Activated naive CD8-positive, alpha-beta T cell treated with anti-CD3 and anti-CD28 coated beads for 36 hours (primary cell): ENCODE measurements around the gene C6orf132. TPM values are rescaled to one million over a fixed set of nuclear protein-coding genes. Genes with fewer than 3 reads are reported as not detected.

ENCODE experiments used
- DNase-seq: peaks from one replicate; pipeline ENCODE4 v3.0.0; 2021
- H3K27ac Mint-ChIP-seq: one replicate; pipeline ENCODE4 v1.8.0; 2022; ENCODE audit warnings: mild to moderate bottlenecking, moderate library complexity, mixed read lengths
- H3K27me3 Mint-ChIP-seq: one replicate; pipeline ENCODE4 v1.8.0; 2022; ENCODE audit warnings: mild to moderate bottlenecking, mixed read lengths
- H3K36me3 Mint-ChIP-seq: one replicate; pipeline ENCODE4 v1.8.0; 2021; ENCODE audit warnings: mild to moderate bottlenecking, mixed read lengths
- H3K4me1 Mint-ChIP-seq: one replicate; pipeline ENCODE4 v1.8.0; 2021; ENCODE audit warnings: mixed read lengths
- H3K4me3 Mint-ChIP-seq: one replicate; pipeline ENCODE4 v1.8.0; 2022; ENCODE audit warnings: mild to moderate bottlenecking, moderate library complexity, mixed read lengths
- H3K9me3 Mint-ChIP-seq: one replicate; pipeline ENCODE4 v1.8.0; 2022; ENCODE audit warnings: mixed read lengths
- total RNA-seq, 2 experiments: library from RNA; stranded (reverse); gene quantifications; one replicate each; pipeline ENCODE4 v1.2.3, GENCODE V29; 2021

Gene C6orf132
- total RNA-seq, 2 experiments from 2014 or later: 0.18 to 0.19 TPM

GRCh38 chr6:42093582-42094329 is 48.7 kb downstream of the C6orf132 start:
- no peaks in the 10 kb centered on the region for H3K9me3 Mint-ChIP-seq
- no peak overlapping the region for H3K27ac Mint-ChIP-seq
- H3K4me1 Mint-ChIP-seq: peaks cover 5% of the 10 kb centered on the region
- no peak overlapping the region for H3K4me3 Mint-ChIP-seq
- no peak for DNase-seq
- H3K36me3 Mint-ChIP-seq: no peaks in the 10 kb centered on the region
- no peaks in the 10 kb centered on the region for H3K27me3 Mint-ChIP-seq

- Mint-ChIP-seq H3K9me3 (no peaks in the 10 kb centered on the region), H3K27ac (no peak overlapping the region)
These were observed 50.7 kb downstream of the C6orf132 start for GRCh38 chr6:42091718-42092023.

GRCh38 chr6:42090819-42091717 is 51.4 kb downstream of the C6orf132 start:
- no peak for DNase-seq
- Mint-ChIP-seq H3K27me3 (no peaks in the 10 kb centered on the region), H3K4me3 (no peak overlapping the region), H3K36me3 (no peaks in the 10 kb centered on the region), H3K27ac (no peak overlapping the region), H3K9me3 (no peaks in the 10 kb centered on the region), H3K4me1 (no peaks in the 10 kb centered on the region)

More at GRCh38 chr6:42091718-42092023, 50.7 kb downstream of the C6orf132 start:
- no peak for DNase-seq
- Mint-ChIP-seq H3K27me3 (no peaks in the 10 kb centered on the region), H3K4me3 (no peak overlapping the region), H3K36me3 (no peaks in the 10 kb centered on the region), H3K4me1 (no peaks in the 10 kb centered on the region)

GRCh38 chr6:42088101-42088591 is 54.3 kb downstream of the C6orf132 start:
- Mint-ChIP-seq H3K4me3 (no peak overlapping the region), H3K4me1 (no peaks in the 10 kb centered on the region), H3K36me3 (no peaks in the 10 kb centered on the region), H3K27ac (no peak overlapping the region), H3K9me3 (no peaks in the 10 kb centered on the region), H3K27me3 (no peaks in the 10 kb centered on the region)
- no peak for DNase-seq

GRCh38 chr6:42086046-42087035 is 56.1 kb downstream of the C6orf132 start:
- no peak overlapping the region for H3K27ac Mint-ChIP-seq

GRCh38 chr6:42084889-42085288 is 57.5 kb downstream of the C6orf132 start:
- H3K4me1 Mint-ChIP-seq: no peaks in the 10 kb centered on the region
- H3K9me3 Mint-ChIP-seq: no peaks in the 10 kb centered on the region
- no peak overlapping the region for H3K27ac Mint-ChIP-seq

More at GRCh38 chr6:42086046-42087035, 56.1 kb downstream of the C6orf132 start:
- Mint-ChIP-seq H3K4me1 (no peaks in the 10 kb centered on the region), H3K27me3 (no peaks in the 10 kb centered on the region), H3K9me3 (no peaks in the 10 kb centered on the region), H3K36me3 (no peaks in the 10 kb centered on the region), H3K4me3 (no peak overlapping the region)
- DNase-seq: no peak

GRCh38 chr6:42083530-42083929 is 58.9 kb downstream of the C6orf132 start:
- H3K27ac Mint-ChIP-seq: no peak overlapping the region
- H3K4me3 Mint-ChIP-seq: no peak overlapping the region
- no peak for DNase-seq
- H3K9me3 Mint-ChIP-seq: no peaks in the 10 kb centered on the region
- no peaks in the 10 kb centered on the region for H3K27me3 Mint-ChIP-seq
- H3K36me3 Mint-ChIP-seq: peaks cover under 1% of the 10 kb centered on the region
- no peaks in the 10 kb centered on the region for H3K4me1 Mint-ChIP-seq

More at GRCh38 chr6:42084889-42085288, 57.5 kb downstream of the C6orf132 start:
- no peaks in the 10 kb centered on the region for H3K36me3 Mint-ChIP-seq
- H3K27me3 Mint-ChIP-seq: no peaks in the 10 kb centered on the region
- no peak overlapping the region for H3K4me3 Mint-ChIP-seq
- DNase-seq: no peak

- H3K4me1 Mint-ChIP-seq: no peaks in the 10 kb centered on the region
- H3K36me3 Mint-ChIP-seq: peaks cover 11% of the 10 kb centered on the region
- no peak overlapping the region for H3K4me3 Mint-ChIP-seq
- no peaks in the 10 kb centered on the region for H3K27me3 Mint-ChIP-seq
- H3K27ac Mint-ChIP-seq: no peak overlapping the region
- no peaks in the 10 kb centered on the region for H3K9me3 Mint-ChIP-seq
- DNase-seq: no peak
These were observed 62.4 kb downstream of the C6orf132 start for GRCh38 chr6:42079941-42080464.

GRCh38 chr6:42078386-42078785 is 64.0 kb downstream of the C6orf132 start:
- Mint-ChIP-seq H3K27ac (no peak overlapping the region), H3K4me3 (no peak overlapping the region), H3K36me3 (peaks cover 16% of the 10 kb centered on the region), H3K27me3 (no peaks in the 10 kb centered on the region), H3K4me1 (no peaks in the 10 kb centered on the region), H3K9me3 (no peaks in the 10 kb centered on the region)
- no peak for DNase-seq

- no peaks in the 10 kb centered on the region for H3K9me3 Mint-ChIP-seq
- peaks cover 20% of the 10 kb centered on the region for H3K36me3 Mint-ChIP-seq
- H3K27ac Mint-ChIP-seq: no peak overlapping the region
These were observed 67.1 kb downstream of the C6orf132 start for GRCh38 chr6:42075159-42075838.

GRCh38 chr6:42073287-42073686 is 69.1 kb downstream of the C6orf132 start:
- H3K27ac Mint-ChIP-seq: peak overlapping the region; percentile 26
- H3K4me3 Mint-ChIP-seq: no peak overlapping the region

More at GRCh38 chr6:42075159-42075838, 67.1 kb downstream of the C6orf132 start:
- DNase-seq: peak; percentile 50
- no peaks in the 10 kb centered on the region for H3K27me3 Mint-ChIP-seq
- no peak overlapping the region for H3K4me3 Mint-ChIP-seq
- H3K4me1 Mint-ChIP-seq: no peaks in the 10 kb centered on the region

GRCh38 chr6:42071881-42072583 is 70.4 kb downstream of the C6orf132 start:
- Mint-ChIP-seq H3K27ac (no peak overlapping the region), H3K36me3 (peaks cover 12% of the 10 kb centered on the region)

More at GRCh38 chr6:42073287-42073686, 69.1 kb downstream of the C6orf132 start:
- Mint-ChIP-seq H3K9me3 (no peaks in the 10 kb centered on the region), H3K27me3 (no peaks in the 10 kb centered on the region), H3K4me1 (no peaks in the 10 kb centered on the region), H3K36me3 (peaks cover 17% of the 10 kb centered on the region)
- DNase-seq: no peak

GRCh38 chr6:42068872-42069522 is 73.4 kb downstream of the C6orf132 start:
- no peak for DNase-seq
- Mint-ChIP-seq H3K4me3 (no peak overlapping the region), H3K36me3 (peaks cover 10% of the 10 kb centered on the region), H3K27me3 (no peaks in the 10 kb centered on the region), H3K27ac (no peak overlapping the region), H3K4me1 (no peaks in the 10 kb centered on the region), H3K9me3 (no peaks in the 10 kb centered on the region)

More at GRCh38 chr6:42071881-42072583, 70.4 kb downstream of the C6orf132 start:
- H3K4me1 Mint-ChIP-seq: no peaks in the 10 kb centered on the region
- no peak overlapping the region for H3K4me3 Mint-ChIP-seq
- no peak for DNase-seq
- no peaks in the 10 kb centered on the region for H3K9me3 Mint-ChIP-seq
- H3K27me3 Mint-ChIP-seq: no peaks in the 10 kb centered on the region
